Measurements from ENCODE around the gene CLTB.

GRCh38 chr5:176429972-176430371 lies 13.6 kb upstream of the CLTB start:
- TF ChIP-seq YY1 (IDR thresholded peaks at IDR 0.05; ENCODE audit: low read depth) (no peak), REST (IDR thresholded peaks at IDR 0.05; ENCODE audit: low read depth) (no peak), EP300 (IDR thresholded peaks at IDR 0.05; ENCODE audit: borderline replicate concordance) (no peak), CREB1 (IDR thresholded peaks at IDR 0.05; ENCODE audit: low read depth) (no peak), CEBPB (IDR thresholded peaks at IDR 0.05) (no peak), TAF1 (IDR thresholded peaks at IDR 0.05; ENCODE audit: low read depth) (no peak), TCF12 (IDR thresholded peaks at IDR 0.05; ENCODE audit: low read depth) (no peak), ZBTB7A (IDR thresholded peaks at IDR 0.05; ENCODE audit: low read depth) (no peak), RAD21 (IDR thresholded peaks at IDR 0.05; ENCODE audit: low read depth) (no peak)
- TF ChIP-seq, protein P1, sequence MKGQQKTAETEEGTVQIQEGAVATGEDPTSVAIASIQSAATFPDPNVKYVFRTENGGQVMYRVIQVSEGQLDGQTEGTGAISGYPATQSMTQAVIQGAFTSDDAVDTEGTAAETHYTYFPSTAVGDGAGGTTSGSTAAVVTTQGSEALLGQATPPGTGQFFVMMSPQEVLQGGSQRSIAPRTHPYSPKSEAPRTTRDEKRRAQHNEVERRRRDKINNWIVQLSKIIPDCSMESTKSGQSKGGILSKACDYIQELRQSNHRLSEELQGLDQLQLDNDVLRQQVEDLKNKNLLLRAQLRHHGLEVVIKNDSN (IDR thresholded peaks at IDR 0.05) = no peak
